GM18498 (cell line): Measurements from ENCODE around the gene PPFIA1.
A peak's percentile ranks its signal among the peaks of the same experiment; 100 is the strongest.

Experiments used
- ATAC-seq: cut with Tn5 transposase; IDR thresholded peaks from one replicate; pipeline ENCODE4 v1.9.1; 2021; ENCODE audit warnings: mild to moderate bottlenecking, moderate library complexity; ENCODE audit not compliant: unreplicated experiment

Gene PPFIA1

DNA sequence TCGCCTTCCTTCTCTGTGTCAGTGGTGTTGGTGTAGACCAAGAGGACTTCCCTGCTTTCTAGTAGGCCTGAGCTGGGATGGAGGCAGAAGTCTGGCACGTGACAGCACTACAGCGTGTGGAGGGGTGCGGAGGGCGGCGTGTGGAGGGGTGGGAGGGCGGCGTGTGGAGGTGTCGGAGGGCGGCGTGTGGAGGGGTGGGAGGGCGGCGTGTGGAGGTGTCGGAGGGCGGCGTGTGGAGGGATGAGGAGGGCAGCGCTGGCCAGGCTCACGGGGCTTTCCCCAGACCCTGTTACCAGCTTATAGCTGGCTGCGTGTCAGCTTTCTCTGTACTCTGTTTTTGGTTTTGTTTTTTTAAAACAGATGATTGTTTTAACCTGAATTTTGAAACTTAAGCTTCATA is 82.1 kb downstream of the PPFIA1 start:
- no peak for ATAC-seq

DNA sequence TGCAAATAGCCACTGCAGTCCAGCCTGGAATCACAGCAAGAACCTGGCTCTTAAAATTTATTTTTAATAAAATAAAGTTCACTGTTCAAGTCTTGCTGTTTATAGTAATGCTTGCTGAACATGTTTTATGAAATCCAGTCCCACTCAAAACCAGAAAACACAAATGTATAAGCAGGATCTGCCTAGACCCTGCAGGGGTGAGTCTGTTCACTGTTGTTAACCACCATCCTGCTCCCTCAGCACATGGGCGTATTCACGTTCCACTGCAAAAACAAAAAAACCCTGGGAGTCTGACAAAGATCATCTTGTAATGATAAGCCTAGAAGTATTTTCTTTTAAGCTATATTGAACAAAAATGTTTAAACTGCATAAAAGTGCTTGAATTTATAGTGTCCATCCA is 82.8 kb downstream of the PPFIA1 start:
- ATAC-seq, result no peak

DNA sequence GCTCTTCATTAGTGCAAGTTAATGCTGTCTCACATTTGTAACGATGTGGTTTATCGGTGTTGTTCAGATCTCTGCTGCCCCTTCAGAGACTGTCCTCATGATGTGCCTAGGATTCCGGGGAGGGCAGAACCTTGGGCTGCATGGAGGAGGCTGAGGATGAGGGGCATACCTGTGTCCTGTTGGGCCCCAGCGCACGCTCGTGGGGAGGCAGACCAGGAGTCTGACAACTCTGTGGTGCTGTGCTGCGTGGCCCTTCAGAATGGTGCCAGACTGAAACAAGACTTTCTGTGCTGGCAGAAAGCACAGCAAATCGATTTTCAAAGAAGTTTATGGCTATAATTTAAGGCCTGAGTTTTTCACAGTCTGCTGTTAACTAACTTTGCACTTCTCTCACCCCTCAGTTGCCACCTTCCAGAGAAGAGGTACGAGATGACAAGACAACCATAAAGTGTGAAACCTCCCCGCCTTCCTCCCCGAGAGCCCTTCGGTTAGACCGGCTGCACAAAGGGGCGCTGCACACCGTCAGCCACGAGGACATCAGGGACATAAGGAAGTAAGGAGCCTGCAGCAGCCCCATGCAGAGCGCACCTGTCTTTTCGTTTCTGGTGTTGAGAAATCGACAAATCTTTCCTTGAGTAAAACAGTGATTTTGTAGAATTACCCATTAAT is 83.5 kb downstream of the PPFIA1 start:
- no peak for ATAC-seq

DNA sequence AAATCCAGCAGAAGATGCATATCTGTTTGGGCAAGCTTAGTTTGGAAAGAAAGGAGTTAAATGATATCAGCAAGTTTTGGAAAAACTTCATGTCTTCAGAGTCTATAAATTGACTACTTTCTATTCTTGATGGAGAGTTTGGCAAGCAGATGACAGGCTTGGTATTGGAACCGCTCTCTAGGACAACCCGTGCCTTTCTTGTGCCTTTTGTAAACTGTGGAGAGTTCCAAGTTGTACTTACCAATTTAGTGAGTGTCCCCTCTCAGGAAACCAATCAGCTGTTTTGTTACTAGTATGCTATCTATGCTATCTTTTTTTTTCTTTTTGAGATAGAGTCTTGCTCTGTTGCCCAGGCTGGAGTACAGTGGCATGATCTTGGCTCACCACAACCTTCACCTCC is 84.1 kb downstream of the PPFIA1 start:
- no peak for ATAC-seq

DNA sequence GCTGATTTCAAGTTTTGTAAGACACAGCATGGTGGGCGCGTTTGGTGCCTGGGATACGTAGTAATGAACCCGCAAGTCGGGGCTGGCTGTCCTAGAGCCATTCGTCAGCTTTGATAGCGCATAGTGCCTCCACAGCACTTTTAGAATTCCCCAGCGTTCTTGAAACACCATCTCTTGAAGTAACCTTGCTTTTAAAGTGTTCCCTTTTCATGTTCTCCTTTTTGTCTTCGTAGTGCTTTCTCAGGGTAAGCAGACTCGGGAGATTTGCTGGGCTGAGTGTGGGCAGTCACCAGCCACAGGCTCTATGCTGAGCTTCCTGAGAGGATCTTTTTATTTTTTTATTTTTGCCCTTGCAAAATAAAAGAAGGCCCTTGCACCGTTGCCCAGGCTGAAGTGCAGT is 88.3 kb downstream of the PPFIA1 start:
- ATAC-seq, result no peak

DNA sequence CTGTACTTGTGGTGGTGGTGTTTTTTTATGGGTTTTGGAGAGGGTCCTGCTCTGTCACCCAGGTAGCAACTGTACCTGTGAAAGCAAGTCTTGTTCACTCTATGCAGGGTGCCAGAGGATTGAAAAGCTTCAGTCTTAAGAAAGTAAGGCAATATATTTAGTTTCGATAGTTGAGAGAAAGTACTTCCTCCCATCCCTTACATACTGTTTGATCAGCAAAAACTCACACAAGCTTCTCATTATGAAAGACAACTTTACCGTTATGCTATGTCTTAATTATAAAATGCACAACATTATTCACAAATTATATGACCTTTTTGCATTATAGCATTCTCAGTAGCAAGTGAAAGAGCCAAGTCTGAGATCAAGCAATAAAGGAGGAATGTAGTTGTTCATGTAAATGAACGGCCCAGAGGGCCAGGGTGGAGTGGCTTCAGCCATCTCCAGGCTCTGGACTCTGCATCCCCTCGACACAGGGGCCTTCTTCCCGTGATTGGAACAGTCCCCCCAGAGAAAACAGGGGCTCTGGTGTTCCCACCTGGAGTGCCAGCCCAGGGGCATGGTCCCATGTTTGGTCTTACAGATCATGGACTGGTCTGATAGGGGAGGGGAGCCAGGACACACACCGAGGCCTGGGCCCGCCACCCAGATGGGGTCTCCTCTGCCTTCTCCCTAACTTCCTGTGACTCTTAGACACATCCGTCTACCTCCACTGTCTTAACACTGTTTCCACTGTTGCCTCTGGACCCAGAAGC is 89.1 kb downstream of the PPFIA1 start:
- no peak for ATAC-seq

DNA sequence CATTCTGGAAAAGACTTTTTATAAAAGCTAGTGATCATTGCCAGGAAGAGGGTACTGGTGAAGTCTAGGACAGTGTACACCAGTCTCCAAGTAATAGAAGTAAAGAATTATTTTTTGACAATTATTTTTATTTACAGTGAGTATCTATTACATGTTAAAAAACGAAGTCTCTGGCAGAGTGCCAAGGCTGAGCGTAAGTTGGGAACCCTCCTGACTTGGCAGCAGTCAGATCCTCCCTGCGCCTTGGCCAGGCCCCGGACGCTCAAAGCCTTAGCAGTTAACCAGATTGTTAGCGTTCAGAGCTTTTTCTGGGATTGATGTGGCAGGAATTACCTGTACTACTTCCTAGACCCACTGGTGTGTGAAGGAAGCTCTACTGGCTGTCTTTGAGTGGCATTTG is 89.7 kb downstream of the PPFIA1 start:
- no peak for ATAC-seq

DNA sequence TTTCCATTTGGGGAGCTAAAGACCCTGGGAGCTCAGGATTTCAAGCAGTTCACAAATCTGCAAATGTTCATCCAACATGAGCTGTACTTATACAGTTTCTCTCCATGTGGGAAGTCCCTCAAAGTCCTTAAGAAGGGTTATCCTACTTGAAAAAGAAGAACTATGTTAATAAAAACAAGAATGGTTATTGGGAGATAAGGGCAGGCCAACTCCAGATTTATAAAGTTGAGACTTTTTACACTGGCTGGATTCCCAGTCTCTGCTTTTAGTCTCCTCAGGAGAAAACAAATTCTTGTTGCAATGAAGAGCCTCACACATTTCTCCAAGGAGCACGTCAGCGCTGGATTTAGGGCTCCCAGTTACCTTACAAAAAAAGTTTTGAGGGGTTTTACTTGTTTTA is 93.7 kb downstream of the PPFIA1 start:
- no peak for ATAC-seq

DNA sequence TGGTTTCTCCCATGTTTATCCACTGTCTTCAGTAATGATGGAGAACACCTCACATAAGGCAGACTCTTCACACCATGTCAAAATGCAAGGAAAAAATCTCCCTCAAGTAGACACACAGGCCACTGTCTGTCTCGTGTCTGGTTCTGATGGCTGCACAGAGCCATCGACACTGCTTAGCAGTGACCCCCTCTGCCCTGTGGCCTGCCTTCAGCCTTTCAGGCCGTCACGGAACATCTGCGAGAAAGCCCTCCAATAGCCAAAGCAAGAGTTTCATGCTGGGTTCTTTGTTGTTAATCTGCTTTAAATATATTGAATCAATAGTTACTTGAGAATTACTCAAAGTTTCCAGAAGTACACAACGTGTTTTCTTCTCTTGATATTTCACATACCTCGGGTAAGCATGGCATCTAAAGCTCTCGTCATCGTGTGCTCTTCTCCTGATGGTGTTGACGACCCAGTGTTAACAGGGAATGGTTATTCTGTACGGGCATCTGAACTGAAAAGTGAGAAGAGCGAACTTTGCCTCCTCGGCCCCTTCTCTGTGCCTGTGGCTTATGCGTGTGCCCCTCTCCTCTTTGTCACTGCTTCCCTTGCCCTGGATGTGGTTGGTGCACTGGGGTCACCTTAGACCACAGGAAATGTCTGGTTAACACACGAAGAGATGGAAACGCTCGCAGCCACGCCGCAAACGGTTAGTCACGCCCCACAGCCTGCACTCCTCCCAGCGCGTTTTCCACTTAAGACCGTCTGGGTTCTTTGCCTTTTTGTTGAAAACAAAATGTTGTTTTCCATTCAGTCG is 94.5 kb downstream of the PPFIA1 start:
- peak; percentile 48 for ATAC-seq

DNA sequence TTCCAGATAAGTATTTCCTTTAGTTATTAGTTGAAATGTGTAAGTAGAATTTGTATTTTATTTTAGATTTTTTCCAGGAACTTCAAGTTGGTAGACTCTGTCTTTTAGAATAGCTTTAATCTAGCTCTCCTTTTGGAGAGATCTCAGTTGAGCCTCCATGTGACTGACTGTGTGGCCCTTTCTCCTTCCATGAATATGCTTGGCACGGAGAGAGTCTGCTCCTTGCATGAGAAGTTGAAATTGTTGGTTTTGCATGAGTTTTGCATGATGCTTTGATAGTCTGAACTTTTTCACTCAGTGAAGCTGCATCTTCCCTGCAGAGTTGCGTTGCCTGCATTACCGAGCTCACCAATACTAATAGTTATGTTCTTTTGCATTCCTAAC is 95.0 kb downstream of the PPFIA1 start:
- no peak for ATAC-seq

DNA sequence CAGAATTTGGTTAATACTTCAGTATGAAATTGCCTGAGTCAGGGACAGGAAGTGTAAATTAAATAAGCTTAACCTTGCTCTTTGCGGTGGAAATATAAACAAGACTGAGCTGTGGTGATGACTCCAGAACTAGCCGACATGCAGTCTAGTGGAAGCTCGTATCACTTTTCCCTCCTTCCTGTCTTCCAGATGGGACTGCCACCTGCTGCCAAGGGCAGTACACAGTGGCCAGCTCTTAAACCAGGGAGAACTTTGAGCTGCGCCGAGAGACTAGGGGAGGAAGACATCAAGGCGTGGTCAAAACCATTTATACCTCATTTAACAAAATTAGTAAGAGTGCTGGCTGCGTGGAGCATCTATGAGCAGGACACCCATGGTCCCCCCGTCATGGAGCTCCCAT is 96.6 kb downstream of the PPFIA1 start:
- no peak for ATAC-seq

DNA sequence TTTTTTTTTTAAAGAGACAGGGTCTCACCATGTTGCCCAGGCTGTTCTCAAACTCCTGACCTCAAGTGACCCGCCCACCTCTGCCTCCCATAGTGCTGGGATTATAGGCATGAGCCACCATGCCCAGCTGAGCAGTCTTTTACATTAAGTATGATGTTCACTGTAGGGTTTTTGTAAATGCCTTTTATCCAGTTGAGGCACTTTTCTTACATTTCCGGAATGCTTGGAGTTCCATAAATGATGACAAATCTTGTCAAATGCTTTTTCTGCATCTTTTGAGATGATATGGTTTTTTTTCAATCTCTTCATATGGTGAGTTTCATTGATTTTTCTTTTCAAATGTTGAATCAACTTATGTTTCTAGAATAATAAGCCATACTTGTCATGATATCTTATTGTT is 98.5 kb downstream of the PPFIA1 start:
- no peak for ATAC-seq

DNA sequence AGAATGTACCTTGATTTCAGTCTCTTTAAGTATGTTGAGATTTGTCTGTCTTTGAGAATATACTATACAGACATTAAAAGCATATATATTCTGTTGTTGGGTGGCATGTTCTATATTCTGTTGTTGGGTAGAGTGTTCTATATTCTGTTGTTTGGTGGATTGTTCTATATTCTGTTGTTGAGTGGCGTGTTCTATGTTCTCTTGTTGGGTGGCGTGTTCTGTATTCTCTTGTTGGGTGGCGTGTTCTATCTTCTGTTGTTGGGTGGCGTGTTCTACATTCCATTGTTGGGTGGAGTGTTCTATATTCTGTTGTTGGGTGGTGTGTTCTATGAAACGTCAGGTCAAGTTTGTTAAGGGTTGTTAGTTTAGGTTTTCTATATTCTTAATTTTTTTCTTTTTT is 100.8 kb downstream of the PPFIA1 start:
- no peak for ATAC-seq

DNA sequence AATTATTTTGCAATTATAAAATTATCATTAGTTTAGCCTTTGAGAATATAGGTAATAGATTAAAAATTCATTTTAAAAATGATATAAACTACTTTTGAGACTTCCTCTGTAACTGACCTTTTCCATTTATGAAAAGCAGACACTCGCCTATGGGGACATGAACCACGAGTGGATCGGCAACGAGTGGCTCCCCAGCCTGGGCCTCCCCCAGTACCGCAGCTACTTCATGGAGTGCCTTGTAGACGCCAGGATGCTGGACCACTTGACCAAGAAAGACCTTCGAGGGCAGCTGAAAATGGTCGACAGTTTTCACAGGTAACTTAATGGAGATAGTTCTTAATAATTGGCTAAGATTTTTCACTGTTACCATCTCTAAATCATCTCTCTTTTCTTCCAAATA is 101.6 kb downstream of the PPFIA1 start:
- no peak for ATAC-seq

DNA sequence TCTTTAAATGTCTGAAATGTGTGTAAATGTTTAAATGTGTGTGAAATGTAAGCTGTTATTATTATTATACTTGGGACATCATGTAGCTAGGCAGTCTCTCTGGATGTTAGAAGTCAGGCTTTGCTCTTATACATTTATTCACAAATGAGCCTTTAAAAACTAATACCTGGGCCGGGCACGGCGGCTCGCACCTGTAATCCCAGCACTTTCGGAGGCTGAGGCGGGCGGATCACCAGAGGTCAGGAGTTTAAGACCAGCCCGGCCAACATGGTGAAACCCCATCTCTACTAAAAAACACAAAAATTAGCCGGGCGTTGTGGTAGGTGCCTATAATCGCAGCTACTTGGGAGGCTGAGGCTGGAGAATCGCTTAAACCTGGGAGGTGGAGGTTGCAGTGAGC is 106.1 kb downstream of the PPFIA1 start:
- no peak for ATAC-seq

DNA sequence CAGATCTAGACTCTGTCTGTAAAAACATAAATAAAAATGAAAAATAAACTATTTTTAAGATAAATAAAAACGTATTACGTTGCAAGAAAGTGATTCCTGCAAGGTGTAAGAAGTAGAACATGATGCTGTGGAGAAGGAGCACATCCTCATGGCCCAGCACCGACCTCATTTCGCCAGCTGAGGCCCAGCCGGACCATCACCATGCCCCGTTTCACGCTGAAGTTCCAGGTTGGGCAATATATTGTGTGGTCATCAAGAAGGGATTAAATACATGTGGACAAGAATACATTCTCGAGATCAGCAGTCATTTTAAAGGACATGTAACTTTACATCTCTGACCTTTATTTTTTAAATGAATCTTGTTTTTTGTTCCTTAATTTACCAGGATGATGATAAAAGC is 107.2 kb downstream of the PPFIA1 start:
- no peak for ATAC-seq

DNA sequence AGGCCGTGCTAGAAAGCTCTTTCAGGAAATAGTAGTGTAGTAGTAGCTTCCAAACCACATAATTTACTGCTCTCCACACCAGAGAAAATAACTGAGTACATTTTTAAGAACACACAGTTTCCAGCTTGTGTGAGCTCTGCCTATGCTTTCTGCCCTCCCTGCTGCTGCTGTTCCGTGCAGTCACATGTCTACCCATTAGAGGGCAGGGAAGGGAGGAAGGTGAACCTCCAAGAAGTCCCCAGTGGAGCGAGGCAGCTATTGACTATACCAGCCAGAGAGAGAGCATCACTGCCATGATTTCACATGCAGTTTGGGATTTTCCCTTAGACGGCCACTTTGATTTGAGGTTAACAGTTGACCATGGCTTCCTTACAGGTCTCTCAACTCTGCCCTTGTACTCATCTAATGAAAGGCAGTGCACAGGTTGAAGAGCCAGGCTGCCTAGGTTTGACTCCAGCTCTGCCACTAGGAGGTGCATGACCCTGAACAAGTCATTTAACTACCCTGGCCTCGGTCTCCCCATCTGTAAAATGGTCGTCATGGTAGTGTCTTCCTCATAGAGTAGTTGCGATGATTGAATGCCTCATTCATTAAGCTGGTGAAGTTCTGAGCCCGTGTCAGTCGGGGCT is 108.1 kb downstream of the PPFIA1 start:
- ATAC-seq, result no peak

DNA sequence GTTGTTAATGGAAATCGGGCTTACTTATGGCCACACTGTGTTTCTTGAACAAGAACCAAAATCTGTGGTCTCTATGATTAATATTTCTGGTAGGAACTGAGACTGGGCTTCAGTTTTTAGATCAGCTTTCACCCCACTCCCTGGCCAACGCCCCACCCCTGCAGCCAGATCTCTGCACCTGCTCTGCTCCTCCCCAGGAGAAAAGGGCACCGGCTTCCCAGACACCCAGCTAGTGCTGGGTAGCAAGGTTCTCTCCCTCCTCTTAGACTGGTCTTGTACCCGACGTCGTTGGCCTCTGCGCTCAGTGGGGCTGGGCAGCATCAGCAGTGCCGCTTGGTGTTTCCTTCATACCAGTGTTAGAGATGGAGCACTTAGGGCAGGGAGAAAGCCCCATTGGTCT is 110.9 kb downstream of the PPFIA1 start:
- no peak for ATAC-seq

DNA sequence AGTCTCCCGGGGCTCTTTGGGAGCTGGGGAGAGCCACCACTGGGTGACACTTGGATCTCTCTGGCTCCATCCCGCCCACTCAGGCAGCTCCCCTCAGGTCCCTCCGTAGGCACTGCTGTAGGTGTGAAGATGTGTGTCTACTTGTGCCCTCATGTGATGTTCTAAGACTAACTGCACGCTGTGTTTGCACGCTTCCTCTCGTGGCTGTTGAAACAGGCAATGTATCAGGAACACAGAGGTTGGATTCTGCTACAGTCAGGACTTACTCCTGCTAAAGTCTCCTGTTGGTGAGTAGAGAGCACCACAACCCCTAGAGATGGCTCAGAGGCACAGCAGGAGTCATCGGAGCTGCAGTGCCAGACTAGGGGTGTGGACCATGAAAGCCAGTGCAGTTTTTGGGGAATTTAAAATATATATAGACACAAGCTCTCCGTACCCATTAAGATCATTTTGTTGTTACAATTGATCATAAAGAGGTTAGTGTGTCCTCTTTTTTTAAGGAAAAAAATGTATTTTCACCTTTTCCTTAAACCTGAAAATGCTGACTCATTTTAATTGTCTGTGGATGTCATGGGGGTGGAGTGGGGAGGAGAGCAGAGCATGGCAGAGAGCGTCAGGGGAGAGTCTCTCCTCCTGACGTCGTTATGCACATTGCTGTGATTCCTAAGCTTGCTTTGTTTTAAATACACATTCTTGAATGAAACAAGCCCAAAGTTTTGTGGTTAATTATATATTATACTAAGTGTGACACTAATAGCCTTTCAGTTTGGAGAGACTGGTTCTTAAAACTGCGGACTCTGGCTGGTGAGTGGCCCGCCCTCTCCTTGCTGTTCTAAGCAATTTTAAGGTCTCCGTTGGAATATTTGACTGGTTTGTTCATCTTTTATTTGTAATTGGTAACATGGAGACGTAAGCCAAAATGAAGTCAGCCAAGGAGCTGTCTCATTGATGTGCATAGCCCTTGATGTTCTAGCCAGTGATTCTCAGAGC is 111.7 kb downstream of the PPFIA1 start:
- ATAC-seq, result no peak
